GM18907 (cell line): ENCODE results near the gene B3GALT6.

Experiments used
- ATAC-seq: cut with Tn5 transposase; IDR thresholded peaks from one replicate; pipeline ENCODE4 v1.9.1; 2021; ENCODE audit warnings: mild to moderate bottlenecking, moderate library complexity; ENCODE audit not compliant: unreplicated experiment

The B3GALT6 gene

GRCh38 chr1:1215881-1216605 lies 16.0 kb upstream of the B3GALT6 start:
- ATAC-seq = no peak

GRCh38 chr1:1216770-1217620 lies 15.0 kb upstream of the B3GALT6 start:
- no peak for ATAC-seq

- no peak for ATAC-seq
Observed at GRCh38 chr1:1217621-1218523, 14.2 kb upstream of the B3GALT6 start.

- no peak for ATAC-seq
Observed at GRCh38 chr1:1218524-1219200, 13.4 kb upstream of the B3GALT6 start.

DNA sequence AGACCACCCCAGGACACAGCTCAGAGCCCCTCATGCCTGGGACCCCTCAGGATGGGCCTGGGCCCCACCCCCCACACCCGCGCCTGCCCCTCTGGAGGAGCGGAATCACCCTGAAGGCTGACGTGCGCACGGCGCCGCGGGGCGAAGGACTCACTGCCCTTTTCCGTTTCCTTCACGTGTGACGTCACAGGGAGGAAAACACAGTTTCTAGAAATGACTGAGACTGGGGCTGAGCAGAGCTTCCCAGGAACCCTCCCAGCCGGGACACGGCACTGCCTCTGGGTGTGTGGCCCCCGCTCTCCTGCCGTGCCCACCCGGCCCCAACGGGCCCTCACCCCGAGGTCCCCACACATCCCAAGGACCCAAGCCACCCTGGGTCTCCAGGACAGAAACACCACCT lies 12.7 kb upstream of the B3GALT6 start:
- no peak for ATAC-seq

GRCh38 chr1:1220197-1220596 lies 11.8 kb upstream of the B3GALT6 start:
- ATAC-seq = no peak

GRCh38 chr1:1221887-1222574 lies 10.0 kb upstream of the B3GALT6 start:
- no peak for ATAC-seq

GRCh38 chr1:1222575-1223225 lies 9.3 kb upstream of the B3GALT6 start:
- no peak for ATAC-seq

GRCh38 chr1:1223321-1223720 lies 8.7 kb upstream of the B3GALT6 start:
- no peak for ATAC-seq

DNA sequence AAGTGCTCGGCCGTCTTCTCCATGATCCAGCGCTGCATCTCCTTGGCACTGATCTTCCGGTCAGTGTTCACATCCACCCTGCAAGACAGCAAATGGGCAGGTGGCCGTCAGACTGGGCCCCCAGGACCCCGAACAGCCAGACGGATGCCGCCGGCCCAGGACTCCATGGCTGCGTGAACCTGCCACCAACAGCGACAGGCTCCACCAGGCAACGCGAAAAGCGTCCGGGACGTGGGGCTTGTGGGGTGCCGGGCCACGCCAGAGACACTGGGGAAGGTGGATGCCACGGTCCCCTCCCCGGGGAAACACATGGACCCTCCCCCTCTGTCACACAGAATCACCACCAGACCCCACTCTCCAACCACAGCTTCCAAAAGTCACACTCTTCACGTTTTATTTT lies 8.1 kb upstream of the B3GALT6 start:
- ATAC-seq = no peak

DNA sequence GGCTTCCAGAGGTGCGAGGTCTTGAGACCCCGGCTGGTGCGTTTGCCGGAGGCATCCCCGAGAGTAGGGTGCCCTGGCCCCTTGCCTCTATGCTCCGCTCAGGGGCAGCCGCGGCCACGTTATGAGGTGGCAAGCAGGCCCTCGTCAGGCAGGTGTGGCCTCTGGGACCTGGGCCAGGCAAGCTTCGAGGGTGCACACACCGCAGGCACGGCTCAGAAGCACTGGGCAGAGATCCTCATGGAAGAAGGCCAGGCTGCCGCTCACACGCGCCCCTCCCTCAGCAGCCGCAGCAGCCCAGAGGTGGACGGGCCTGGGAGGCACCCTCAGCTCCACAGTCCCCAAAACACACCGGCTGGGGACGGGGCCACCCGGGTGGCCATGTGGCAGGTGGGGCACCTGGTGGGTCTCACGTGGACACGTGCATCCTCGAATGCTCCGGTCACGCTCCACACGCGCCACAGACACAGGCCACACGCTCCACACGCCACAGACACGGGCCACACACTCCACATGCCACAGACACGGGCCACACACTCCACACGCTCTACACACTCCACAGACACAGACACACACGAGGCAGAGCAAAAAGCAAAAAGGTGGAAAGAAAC lies 6.7 kb upstream of the B3GALT6 start:
- ATAC-seq = no peak

DNA sequence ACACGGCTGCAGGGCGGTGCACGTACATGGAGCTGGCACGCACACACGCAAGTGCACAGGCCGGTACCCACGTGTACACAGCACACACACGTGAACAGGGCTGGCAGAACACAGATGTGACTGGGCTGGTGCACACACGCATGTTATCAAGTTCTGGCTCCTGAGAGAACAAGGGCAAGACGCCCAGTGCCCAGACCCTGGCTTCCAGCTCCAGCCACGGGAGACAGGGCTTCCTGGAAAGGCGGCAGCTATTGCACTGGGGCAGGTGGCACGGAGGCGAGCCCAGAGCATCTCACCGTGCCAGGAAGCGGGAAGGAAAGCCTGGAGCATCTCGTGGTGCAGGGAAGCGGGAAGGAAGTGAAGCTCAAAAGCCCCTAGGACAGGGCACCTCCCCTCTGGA lies 6.1 kb upstream of the B3GALT6 start:
- ATAC-seq = no peak

DNA sequence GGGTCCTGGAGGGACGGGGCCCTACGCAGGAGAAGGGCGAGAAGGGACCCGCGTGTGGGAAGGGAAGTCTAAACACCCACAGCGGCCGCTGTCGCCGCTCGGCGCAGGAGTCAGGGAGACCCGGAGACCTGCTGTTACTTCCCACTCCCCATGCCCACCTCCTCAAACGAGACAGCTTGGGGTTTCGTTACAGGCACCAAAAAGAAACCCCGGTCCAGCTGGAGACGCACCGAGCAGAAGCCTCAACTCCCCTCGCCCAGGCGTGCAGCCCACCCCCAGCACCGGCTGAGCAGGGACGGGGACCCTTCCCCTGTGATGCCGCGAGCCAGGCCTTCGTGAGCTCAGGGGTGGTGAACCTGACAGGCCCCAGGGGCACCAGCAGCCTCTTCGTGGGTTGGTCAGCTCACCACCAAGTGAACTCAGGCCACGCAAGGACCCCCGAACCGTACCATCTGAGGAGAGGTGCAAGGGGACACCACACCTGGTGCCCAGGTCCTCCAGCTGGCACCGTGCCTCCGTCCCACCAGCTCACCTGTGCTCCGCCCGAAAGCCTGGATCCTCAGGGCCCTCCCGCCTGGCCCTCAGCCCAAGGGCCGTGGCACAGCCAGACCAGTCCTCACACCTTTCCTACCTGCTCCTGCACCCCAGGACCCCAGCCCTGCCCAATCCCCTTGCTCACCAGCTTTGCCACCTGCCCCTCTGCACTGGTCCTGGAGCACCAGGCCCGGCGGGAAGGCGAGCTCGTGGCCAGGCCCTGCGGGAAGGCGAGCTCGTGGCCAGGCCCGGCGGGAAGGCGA lies 5.3 kb upstream of the B3GALT6 start:
- ATAC-seq = no peak

DNA sequence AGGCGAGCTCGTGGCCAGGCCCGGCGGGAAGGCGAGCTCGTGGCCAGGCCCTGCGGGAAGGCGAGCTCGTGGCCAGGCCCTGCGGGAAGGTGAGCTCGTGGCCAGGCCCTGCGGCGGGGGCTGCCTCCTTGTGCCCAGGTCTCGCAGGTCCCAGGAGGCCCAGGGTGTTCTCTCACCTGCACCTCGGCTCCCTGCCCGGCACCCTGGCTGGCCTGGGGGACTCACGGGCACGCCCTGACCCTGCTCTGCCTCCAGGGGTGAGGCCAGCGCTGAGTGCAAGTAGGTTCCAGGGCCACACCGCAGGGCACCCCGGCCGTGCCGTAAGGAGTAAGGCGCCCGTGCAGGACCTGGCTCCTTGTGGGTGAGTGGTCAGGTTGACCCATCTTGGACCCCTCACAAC lies 4.7 kb upstream of the B3GALT6 start:
- ATAC-seq = no peak

DNA sequence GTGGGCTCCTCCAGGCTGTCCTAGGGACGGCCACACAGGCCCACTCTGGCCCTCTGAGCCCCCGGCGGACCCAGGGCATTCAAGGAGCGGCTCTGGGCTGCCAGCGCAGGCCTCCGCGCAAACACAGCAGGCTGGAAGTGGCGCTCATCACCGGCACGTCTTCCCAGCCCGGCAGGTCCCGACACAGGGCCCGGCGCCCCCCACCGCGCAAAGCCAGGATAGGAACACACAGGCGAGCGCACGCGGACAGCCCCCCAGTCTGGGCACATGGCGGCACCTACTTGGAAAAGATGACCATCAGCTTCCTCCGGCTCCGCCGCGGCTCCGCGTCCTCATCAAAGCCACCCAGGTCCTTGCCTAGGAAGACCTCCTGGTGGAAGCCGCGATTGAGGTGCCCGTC lies 3.9 kb upstream of the B3GALT6 start:
- ATAC-seq = no peak

GRCh38 chr1:1228596-1229321 lies 3.3 kb upstream of the B3GALT6 start:
- no peak for ATAC-seq

- ATAC-seq = no peak
Observed at GRCh38 chr1:1229770-1230169, 2.3 kb upstream of the B3GALT6 start.
